SKM-1 (cell line): ENCODE measurements around the gene ZSWIM1.
A peak's percentile ranks its signal among the peaks of the same experiment; 100 is the strongest.

Experiments used
- DNase-seq: peaks from one replicate; lab custom pipeline; 2025; ENCODE audit not compliant: unreplicated experiment; lab: John Stamatoyannopoulos, UW

The ZSWIM1 gene

GRCh38 chr20:45907219-45907948, 26.4 kb downstream of the ZSWIM1 start:
- no peak for DNase-seq

DNA sequence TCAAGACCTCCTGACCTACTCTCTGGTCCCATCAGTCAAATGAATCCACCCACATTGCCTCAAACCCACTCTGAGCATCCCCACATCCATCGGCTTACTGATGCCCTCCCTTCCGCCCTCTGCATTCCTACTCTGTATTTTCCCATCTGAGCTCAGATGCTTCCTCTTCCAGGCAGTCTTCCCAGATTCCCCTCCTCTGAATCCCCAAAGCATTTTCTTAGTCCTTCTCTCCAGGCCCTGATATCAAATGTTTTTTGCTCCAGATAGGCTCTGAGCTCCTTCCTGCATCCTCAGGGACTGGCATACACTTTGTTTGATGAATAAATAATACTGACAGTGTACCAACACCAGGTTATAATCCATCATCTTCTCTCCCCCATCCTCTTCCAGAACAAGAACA, 27.1 kb downstream of the ZSWIM1 start:
- DNase-seq = no peak

GRCh38 chr20:45909336-45909808, 28.3 kb downstream of the ZSWIM1 start:
- DNase-seq = no peak

GRCh38 chr20:45909817-45910669, 29.0 kb downstream of the ZSWIM1 start:
- no peak for DNase-seq

- DNase-seq = peak; percentile 98
These were observed 29.9 kb downstream of the ZSWIM1 start for GRCh38 chr20:45910670-45911485.

DNA sequence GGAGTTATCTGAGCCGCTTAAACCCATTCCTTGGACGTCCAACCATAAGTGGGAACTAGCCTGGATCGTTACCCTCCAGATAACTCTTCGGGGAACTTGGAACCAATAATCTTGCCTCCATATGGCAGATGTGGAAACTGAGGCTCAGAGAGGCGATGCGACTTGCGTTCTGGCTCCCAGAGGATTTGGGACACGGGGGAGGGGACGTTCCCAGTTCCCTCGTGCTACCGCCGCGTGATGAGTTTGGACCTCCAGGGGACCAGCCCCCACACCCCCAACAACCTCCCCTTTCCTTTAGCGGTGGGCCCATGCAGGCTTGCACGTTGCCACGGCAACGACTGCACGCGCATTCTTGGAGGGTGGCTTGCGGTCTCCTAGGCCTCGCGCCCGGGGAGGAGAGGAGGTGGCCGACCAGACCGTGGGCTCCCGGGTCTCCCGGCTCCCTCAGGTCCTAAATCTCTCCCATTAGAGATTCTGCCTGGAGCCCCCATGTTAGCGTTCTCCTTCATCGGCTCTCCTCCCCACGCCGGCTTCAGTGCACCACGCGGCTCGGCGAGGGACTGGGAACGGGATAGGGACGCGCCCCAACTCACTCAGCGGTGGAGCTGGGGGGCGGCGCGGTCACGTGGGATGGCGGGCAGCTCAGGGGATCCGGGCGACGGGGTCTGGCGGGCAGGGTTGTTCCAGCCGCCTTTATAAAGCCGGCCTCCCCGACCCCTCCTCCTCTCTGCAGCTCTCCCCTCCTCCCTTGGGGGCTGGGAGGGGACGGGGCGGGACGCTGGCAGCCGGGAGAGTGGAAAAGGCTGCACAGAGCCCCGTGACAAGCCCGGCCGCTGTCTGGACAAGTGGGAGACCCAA, 30.7 kb downstream of the ZSWIM1 start, which contains the start of gene PLTP:
TSS of gene PLTP (minus strand) at position 670 of the 858 bp plus-strand sequence. CDS start 703 bp downstream, outside the sequence.
- no peak for DNase-seq

GRCh38 chr20:45912344-45912682, 31.3 kb downstream of the ZSWIM1 start:
- no peak for DNase-seq

- no peak for DNase-seq
These were observed 32.1 kb downstream of the ZSWIM1 start for GRCh38 chr20:45913116-45913515.

DNA sequence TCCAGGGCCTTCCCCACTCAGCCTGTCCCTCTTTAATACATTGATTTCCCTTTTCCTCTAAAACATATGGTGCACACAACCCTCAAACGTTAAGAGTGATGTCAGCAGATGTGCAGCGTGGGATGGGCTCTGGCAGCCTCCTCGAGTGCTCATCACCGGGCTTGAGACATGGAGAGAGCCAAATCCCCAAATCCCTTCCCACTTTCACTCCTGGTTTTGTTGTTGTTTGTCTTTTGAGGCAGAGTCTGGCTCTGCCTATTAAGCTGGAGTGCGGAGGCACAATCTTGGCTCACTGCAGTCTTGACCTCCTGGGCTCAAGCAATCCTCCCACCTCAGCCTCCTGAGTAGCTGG, 36.7 kb downstream of the ZSWIM1 start:
- no peak for DNase-seq

GRCh38 chr20:45918182-45918737, 37.2 kb downstream of the ZSWIM1 start:
- DNase-seq = no peak

- no peak for DNase-seq
These were observed 37.9 kb downstream of the ZSWIM1 start for GRCh38 chr20:45918779-45919537.

DNA sequence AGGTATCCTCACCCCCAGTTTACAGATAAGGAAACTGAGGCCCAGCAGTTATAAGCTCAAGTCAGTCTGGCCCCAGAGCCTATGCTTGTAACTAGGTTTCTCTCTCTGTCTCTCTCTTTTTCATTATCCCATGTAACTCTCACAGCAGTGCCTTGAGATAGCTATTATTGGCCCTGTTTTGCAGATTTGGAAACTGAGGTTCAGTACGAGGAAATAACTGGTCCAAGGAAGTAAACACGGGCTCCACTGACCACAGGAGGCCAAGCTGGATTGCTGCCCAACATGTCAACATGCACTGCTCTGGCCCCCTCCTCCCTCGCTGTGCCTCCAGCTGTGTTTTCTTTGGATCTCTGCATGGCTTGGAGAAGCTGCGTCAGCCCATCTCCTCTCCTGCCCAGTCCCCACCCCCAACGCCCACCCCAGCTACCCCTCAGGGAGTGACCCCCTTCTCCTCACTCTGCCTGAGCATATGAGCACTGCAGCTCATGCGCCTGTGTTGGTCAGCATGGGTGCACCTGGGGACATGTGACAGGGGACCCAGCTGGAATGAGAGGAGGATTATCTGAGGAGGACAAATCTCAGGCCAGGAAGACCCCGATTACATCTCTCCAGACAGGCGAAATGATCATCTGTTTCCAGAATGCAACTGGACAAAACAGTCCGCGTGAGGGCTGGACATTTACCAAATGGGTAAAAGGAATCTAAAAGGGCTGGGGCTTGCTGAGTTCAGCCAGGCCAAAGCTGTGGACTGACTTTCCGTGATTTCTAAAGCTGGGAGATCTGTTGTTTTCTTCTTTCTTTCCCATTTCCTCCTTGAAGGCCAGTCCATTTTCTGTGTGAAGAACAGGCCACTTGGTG, 38.7 kb downstream of the ZSWIM1 start:
- no peak for DNase-seq

GRCh38 chr20:45920462-45921336, 39.7 kb downstream of the ZSWIM1 start:
- DNase-seq = no peak

DNA sequence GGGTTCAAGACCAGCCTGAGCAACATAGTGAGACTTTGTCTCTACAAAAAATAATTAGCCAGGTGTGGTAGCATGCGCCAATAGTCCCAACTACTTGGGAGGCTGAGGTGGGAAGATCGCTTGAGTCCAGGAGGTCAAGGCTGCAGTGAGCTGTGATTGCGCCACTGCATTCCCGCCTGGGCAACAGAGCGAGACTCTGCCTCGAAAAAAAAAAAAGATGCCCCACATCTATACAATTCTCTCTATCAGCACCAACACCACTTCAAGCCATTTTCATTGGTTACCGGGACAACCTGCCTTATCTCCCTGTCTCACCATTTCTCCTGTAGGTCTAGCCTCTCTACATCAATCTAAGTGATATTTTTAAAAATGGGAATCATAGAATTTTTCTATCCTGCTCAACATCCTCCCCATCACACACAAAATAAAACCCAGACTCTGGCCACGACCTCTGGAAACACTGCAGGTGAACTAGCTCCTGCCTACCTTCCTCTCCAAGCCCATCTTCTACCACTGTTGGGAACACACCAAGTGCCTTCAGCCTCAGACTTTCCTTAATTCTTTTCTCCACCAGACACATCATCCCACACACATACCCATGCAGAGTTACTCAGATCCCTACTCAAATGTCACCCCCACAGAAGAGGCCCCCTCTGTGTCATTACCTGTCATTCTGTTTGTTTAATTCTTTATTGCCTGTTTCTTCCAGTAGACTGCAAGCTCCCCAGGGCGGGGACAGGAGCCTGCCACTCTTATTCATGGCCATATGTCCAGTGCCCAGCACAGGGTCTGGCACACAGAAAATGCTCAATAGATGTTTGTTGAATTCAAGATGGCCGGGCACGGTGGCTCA, 40.5 kb downstream of the ZSWIM1 start:
- no peak for DNase-seq

DNA sequence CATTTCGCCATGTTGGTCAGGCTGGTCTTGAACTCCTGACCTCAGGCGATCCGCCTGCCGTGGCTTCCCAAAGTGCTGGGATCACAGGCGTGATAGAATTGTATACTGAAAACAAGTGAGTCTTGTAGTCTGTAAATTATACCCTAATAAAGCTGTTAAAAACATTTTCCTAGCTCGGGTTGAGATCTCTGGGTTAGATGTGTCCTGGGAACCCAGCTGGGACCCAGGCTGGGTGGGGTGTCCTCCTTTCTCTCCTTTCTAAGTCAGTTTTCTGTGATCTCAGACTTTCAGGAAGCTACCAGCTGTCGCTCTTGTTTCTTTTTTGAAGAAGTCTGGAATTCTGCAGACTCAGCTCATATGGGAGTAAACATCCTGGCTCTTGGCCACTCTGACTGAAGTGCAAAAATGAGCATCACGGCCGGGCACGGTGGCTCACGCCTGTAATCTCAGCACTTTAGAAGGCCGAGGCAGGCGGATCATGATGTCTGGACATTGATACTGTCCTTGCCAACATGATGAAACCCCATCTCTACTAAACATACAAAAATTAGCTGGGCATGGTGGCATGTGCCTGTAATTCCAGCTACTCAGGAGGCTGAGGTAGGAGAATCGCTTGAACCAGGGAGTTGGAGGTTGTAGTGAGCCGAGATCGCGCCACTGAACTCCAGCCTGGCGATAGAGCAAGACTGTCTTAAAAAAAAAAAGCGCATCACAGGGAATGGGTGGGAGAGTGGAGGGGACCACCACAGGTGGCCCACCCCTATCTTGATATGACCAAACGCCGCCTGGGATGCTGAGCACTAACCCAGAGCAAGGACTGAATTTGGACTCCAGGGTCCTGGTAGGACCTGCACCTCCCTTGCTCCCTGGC, 43.6 kb downstream of the ZSWIM1 start:
- no peak for DNase-seq
